Right cardiac atrium (tissue), 5 donors: ENCODE measurements around the gene ATP9A. TPM values are rescaled to one million over a fixed set of nuclear protein-coding genes. Genes with fewer than 3 reads are reported as not detected.
A peak's percentile ranks its signal among the peaks of the same experiment; 100 is the strongest.

Experiments
- ATAC-seq, 2 donors: fragments of 200-7000 bp; cut with Tn5 transposase; one replicate each; pipeline versions ENCODE4 v1.8.0 to v1.9.1; 2020; ENCODE audit warnings: moderate library complexity in 2 of 2, mild to moderate bottlenecking in 1 of 2
- DNase-seq, 3 donors: peaks; one replicate each; pipeline ENCODE4 v3.0.0-alpha.2; 2020
- H3K27ac ChIP-seq: one replicate; pipeline ENCODE4 v1.5.1; 2013; ENCODE audit warnings: mild to moderate bottlenecking, low read length, control low read depth, moderate library complexity
- H3K27me3 ChIP-seq: one replicate; pipeline ENCODE4 v1.6.1; 2013; ENCODE audit not compliant: control insufficient read depth, insufficient read depth
- H3K4me1 ChIP-seq: one replicate; pipeline ENCODE4 v1.6.1; 2013; ENCODE audit warnings: low read length; ENCODE audit not compliant: control insufficient read depth, insufficient read depth
- H3K4me3 ChIP-seq: one replicate; pipeline ENCODE4 v1.5.1; 2013; ENCODE audit warnings: low read length, control low read depth
- H3K9me3 ChIP-seq: one replicate; pipeline ENCODE4 v1.6.1; 2013; ENCODE audit warnings: low read length; ENCODE audit not compliant: control insufficient read depth
- WGBS: extraction: QIAGEN DNeasy Blood & Tissue Kit; methylation state at CpG from one replicate; pipeline ENCODE4 v1.1.7; 2013; 5-methylcytosine and 5-hydroxymethylcytosine counted together
- intact Hi-C, 4 donors: fragments of 100-400 bp; cut with DNase I; formaldehyde crosslinking; loops; one replicate each; pipeline versions ENCODE4 v1.11.0 to v1.14.0; 2022 to 2023
- polyA plus RNA-seq: library from polyadenylated mRNA; stranded (reverse); fragments of 200-250 nt; gene quantifications from one replicate; pipeline ENCODE4 v1.2.3, GENCODE V29; 2013
- total RNA-seq, 4 donors: library from RNA; stranded (reverse); fragmentation: NEBNext Ultra II Directional; extraction: Animal tissue kit (Norgen Biotek cat#: 25700); gene quantifications; one replicate each; pipeline ENCODE4 v1.2.1, GENCODE V29; 2021
- donor health status: healthy with polysubstance abuse.
- donor health status: DM: no; HTN: yes; CAD: no.
- donor health status: DM: no; HTN: no; CAD: no.
- donor health status: DM: no; HTN: yes; CAD: no; lungs with severe emphysema.
- donor health status: DM: yes; HTN: yes; CAD: no.

The ATP9A gene
- total and polyA plus RNA-seq, 5 donors = 6.2 to 23.9 (median 19.4) TPM

DNA sequence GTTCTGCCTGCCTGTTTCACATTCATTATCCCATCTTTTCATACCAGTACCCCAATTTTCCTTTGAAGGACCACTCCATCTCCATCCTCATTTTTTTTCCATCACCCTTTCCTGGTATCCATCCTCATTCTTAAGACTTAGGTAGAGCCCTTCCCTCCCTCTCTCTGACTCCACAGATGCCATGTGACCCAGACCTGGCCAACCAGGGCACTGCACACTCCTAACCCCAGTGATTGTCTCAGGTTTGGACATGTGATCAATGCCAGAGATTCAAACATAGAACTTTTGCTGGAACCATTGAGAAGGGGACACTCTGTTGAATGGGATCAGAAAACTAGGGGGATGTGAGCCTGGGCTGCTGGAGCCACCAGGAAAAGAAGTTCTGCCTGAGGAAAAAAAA is 186.6 kb downstream of the ATP9A start:
- H3K27me3 ChIP-seq = no peaks in the 10 kb centered on the region
- DNase-seq (no peak), ATAC-seq (no peak)
- H3K27ac ChIP-seq = no peak overlapping the region
- H3K9me3 ChIP-seq = no peaks in the 10 kb centered on the region
- no peak overlapping the region for H3K4me3 ChIP-seq
- intact Hi-C loops = no loop called here
- no peaks in the 10 kb centered on the region for H3K4me1 ChIP-seq

DNA sequence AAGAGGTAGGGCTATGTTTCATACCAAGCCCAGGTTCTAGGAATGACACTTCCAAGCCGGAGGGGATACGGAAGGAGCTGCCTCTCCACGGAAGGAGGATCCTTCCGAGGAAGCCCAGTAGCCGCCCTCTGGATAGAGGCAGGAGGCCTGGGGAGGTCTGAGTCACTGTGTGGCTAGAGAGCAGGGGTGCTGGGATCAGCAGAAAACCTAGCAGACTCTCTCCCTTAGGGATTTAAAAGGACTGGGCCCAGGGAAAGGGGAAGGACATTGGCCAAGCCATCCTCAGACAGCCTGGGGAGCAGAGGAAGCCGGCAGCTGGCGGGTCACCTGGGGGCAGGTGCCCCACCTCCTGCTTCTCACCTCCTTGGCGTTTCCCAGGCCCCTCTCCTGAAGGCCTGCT is 189.1 kb downstream of the ATP9A start:
- WGBS = 84% methylated on average over 8 of the region's 8 CpGs
- H3K4me3 ChIP-seq = no peak overlapping the region
- no peak for ATAC-seq
- no peak overlapping the region for H3K27ac ChIP-seq
- no peaks in the 10 kb centered on the region for H3K4me1 ChIP-seq
- H3K27me3 ChIP-seq = no peaks in the 10 kb centered on the region
- DNase-seq = no peak
- peaks cover 2% of the 10 kb centered on the region for H3K9me3 ChIP-seq
- intact Hi-C loops = no loop called here

DNA sequence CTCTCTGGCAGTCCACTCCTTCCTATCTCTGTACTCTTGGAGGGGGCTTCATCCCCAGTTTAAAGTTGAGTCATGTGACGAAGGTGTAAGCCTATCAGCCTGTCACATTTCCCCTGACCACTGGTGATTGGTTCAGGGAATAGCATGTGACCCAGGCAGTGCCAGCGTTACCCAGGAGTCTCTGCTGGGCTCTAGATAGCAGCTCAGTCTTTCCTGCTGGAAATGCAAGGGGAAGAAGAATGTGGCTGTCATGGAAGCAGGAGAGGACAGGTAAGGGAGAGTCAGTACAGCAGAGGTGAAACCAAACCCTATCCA is 190.1 kb downstream of the ATP9A start:
- no peak for ATAC-seq
- Histone ChIP-seq H3K27me3 (no peaks in the 10 kb centered on the region), H3K4me3 (no peak overlapping the region), H3K4me1 (no peaks in the 10 kb centered on the region), H3K27ac (no peak overlapping the region), H3K9me3 (peaks cover 2% of the 10 kb centered on the region)
- intact Hi-C loops = no loop called here
- 93% methylated on average over 2 of the region's 2 CpGs for WGBS
- no peak for DNase-seq

DNA sequence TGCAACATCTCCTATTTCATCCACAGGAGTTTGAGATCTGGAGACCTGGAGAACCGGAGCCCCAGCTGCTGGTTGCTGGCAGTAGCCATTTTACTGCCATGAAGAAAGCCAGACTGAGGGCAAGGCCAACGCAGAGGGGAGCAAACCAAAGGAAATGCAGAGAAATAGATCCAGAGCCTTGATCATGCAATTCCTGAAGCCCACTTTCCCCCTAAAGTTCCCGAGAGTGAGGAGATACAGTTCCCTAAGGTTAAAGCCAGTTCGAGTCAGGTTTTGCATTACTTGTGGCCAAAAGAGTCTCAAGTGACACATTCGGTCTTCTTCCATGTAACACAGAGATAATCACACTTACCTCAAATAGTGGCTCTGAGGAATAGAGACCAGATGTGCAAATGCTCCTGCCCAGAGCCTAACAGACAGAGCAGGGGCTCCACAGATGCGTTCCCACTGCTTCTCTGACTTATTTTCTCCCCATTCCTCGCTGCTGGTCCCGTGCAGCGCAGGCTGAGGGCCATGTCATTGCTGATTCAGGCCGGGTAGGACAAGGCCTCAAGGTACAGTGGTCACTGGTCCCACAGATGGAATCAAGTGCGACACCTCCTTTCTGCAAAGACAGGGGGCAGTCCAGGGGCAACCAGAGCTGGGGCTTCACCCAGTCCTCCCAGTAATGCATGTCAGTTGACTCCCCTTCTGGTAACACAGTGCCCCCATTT is 190.6 kb downstream of the ATP9A start:
- intact Hi-C loops = no loop called here
- H3K4me1 ChIP-seq = no peaks in the 10 kb centered on the region
- H3K27me3 ChIP-seq = no peaks in the 10 kb centered on the region
- ATAC-seq = no peak
- peaks cover 2% of the 10 kb centered on the region for H3K9me3 ChIP-seq
- WGBS = 95% methylated on average over 11 of the region's 11 CpGs
- H3K4me3 ChIP-seq = no peak overlapping the region
- H3K27ac ChIP-seq = no peak overlapping the region
- DNase-seq = no peak

DNA sequence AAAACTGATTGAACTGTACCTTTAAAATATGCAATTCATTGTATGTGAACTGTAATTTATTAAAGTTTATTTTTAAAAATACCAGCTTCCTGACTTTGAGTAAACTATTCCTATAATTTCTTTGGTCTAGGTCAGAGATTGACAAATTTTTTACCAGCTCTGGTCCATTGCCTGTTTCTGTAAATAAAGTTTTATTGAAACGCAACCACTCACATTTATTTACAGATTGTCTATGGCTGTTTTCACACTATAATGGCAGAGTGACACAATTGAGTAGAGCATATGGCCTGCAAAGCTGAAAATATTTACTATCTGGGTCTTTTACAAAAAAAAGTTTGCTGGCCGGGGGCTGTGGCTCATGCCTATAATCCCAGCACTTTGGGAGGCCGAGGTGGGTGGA is 192.7 kb downstream of the ATP9A start:
- no peak for DNase-seq
- Histone ChIP-seq H3K27ac (no peak overlapping the region), H3K27me3 (no peaks in the 10 kb centered on the region), H3K4me1 (no peaks in the 10 kb centered on the region), H3K9me3 (peaks cover 2% of the 10 kb centered on the region), H3K4me3 (no peak overlapping the region)
- 91% methylated on average over 3 of the region's 3 CpGs for WGBS
- intact Hi-C loops = no loop called here
- no peak for ATAC-seq

DNA sequence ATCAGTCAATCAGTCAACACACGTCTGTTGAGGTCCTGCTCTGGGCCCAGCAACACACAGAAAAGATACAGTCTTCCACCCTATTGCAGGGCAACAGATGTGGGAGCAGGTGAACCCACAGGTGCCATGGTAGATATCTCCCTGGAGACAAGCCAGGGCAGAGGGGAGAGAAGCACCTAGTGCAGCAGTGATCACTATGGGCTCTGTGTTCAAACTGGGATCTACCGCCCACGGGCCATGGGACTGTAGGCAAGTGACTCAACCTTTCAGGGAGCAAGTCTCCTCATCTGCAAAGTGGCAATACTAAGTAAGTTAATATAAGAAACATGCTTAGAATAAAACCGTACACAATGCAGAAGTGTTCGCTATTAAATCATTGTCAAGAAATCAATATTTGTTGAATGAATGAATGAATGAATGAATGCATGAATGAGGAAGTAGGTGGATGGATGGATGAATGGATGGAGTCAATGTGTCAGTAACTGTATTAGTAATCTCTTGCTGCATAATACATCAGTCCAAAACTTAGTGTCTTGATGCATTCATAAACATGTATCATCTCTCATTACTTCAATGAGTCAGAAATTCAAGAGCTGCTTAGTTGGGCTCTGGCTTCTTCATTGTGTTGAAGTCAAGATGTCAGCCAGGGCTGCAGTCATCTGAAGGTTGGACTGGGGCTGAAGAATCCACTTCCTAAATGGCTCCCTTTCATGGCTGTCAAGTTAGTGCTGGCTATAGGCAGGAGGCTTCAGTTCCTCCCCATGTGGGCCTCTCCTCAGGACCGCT is 193.7 kb downstream of the ATP9A start:
- intact Hi-C loops = no loop called here
- DNase-seq (no peak), ATAC-seq (no peak)
- Histone ChIP-seq H3K4me3 (no peak overlapping the region), H3K27me3 (no peaks in the 10 kb centered on the region), H3K27ac (no peak overlapping the region), H3K9me3 (peaks cover 2% of the 10 kb centered on the region), H3K4me1 (no peaks in the 10 kb centered on the region)
- WGBS = 95% methylated on average over 6 of the region's 6 CpGs

DNA sequence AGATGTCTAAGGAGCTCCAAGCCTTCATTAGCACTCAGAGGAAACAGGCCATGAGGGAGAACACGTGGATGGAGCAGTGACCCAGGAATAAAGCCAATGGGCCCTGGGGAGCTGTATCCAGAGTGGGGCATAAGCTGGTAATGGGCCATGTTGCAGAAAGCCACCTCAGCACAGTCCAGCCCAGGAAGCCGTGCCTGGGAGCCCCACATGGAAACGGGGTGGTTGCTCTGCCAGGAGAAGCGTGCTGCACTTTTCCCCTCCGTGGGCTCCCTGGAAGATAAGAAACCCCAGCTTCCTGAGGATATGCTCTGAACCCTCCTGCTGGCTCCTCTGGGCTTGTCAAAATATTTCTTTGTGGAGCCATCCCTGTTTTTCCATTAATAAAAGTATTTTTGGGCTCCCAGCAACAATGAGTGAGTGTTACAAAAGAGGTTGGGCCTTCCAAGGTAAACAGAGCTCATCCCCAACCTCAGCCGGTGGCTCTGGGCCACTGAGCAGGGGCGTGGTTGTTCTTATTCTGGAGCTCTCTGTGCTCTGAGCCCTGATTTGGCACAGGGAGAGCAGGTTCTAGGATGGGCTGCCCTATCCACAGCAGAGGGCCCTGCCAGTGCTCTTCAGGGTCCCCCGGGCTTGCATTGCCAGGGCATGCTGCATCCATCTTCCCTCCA is 194.5 kb downstream of the ATP9A start:
- peak; percentile 65 to 86 for ATAC-seq
- Histone ChIP-seq H3K27ac (no peak overlapping the region), H3K4me3 (no peak overlapping the region), H3K9me3 (peaks cover 2% of the 10 kb centered on the region), H3K4me1 (no peaks in the 10 kb centered on the region), H3K27me3 (no peaks in the 10 kb centered on the region)
- intact Hi-C loops = no loop called here
- 51% methylated on average over 8 of the region's 8 CpGs for WGBS
- DNase-seq = peak; percentile 64 to 81 (median 76)

DNA sequence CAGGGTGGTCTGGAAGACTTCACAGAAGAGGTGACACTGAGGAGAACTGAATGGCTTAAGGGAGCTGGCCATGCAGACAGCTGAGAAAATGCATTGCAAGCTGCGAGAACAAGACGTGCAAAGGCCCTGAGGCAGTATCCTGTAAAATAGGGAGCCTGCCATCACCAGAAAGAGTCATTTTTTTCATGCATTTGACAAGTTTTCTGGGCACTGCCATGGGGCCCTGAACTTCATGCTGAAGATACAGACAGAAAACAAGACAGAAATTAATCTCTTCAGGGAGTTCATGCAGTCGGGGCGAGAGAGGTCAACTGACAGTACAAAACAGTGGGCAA is 196.8 kb downstream of the ATP9A start:
- DNase-seq (no peak), ATAC-seq (no peak)
- Histone ChIP-seq H3K4me3 (no peak overlapping the region), H3K27ac (peak overlapping the region; percentile 75), H3K9me3 (peaks cover 2% of the 10 kb centered on the region), H3K4me1 (no peaks in the 10 kb centered on the region), H3K27me3 (no peaks in the 10 kb centered on the region)
- intact Hi-C loops = no loop called here
- WGBS = 91% methylated on average over 4 of the region's 4 CpGs

DNA sequence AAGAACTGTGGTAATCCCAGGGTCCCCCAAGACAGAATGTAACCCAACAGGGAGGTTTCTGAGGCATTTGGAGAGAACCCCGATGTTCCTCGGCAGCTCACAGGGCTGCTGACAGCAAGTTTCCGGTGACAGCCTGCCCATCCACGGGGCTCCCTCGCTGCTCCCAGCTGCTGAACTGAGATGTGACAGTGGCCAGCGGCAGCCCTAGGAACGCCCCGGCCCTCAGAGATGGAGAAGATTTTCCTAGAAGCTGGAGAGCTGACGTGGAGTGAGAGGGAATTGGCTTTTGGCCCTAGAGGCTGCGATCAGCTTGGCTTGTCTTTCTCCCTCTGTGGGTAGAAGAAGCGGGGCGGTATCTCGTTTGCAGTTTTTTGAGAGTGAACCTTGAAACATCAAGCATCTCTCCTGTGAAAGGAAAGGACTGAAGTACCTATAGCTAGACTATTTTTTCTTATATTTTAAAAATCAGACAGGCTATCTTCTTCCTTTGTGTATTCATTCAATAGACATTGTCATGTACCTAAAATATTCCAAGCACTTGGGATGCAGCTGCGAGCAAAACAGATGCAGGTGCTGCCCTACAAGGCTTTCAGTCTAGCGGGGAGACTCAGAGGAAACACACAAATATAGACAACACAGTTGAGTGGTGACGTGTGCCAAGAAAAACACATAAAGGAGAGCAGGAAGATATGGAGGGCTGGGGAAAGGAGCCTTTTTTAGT is 197.3 kb downstream of the ATP9A start:
- Histone ChIP-seq H3K27ac (peak overlapping the region; percentile 83), H3K9me3 (peaks cover 2% of the 10 kb centered on the region), H3K4me3 (no peak overlapping the region), H3K4me1 (no peaks in the 10 kb centered on the region), H3K27me3 (no peaks in the 10 kb centered on the region)
- ATAC-seq = peak; percentile 71 to 80
- peak; percentile 62 to 88 (median 81) for DNase-seq
- 16% methylated on average over 16 of the region's 16 CpGs for WGBS
- intact Hi-C loops = no loop called here

DNA sequence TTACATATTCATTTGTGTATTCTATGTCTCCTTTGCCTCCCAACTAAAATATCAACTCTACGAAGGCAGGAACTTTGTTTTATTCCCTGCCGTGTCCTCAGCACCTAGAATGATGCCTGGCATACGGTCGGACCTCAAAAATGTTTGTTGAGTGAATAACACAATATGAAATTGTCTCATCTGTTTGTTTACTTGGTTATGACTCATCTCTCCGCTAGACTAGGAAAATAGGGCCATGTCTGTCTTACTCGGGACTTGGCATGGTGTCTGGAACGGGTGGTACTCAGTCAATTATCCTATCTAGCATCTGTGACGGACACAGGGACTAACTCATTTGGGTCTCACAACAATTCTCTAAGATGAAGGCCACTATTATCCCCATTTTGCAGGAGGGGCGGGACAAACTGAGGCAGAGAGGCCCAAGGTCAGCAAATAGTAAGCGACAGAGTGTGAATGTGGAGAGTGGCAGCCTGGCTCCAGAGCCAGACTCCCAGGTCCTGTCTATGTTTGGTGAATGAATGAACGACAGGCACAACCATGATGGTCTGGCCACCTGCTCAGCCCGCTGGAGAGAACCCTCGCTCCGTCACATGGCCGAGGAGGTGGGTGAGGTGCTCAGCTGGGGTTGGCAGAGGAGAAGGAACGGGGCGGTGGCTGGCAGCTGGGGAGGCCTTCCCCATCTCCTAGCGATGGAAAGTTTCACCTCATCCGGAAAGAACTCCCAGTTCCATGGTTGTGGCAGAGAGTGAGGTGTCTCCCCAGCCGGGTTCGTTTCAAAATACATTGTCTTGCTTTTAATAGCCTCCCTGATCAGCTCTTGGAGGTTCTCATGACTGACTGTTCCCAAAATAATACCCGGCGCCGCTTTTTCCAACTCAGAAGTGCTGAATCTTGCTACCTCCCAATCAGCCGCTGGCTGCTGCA is 198.1 kb downstream of the ATP9A start:
- Histone ChIP-seq H3K27ac (peak overlapping the region; percentile 83), H3K4me3 (no peak overlapping the region), H3K27me3 (no peaks in the 10 kb centered on the region), H3K4me1 (no peaks in the 10 kb centered on the region), H3K9me3 (peaks cover 2% of the 10 kb centered on the region)
- 53% methylated on average over 25 of the region's 25 CpGs for WGBS
- intact Hi-C loops = loop anchor here in 1 of 4 donors (10.0 kb wide), 1 partner anchor 115 kb away; no protein-coding TSS in a partner anchor
- peak; percentile 65 to 79 (median 77) for DNase-seq
- ATAC-seq = peak; percentile 84 to 85
